ENCODE measurements around the gene MRGPRG.
"Not testable (repeated sequence)": the region's sequence is repeated elsewhere in the genome, so short reads cannot be mapped to it uniquely, and the experiment has no call there.

GRCh38 chr11:3254773-3255172 is 36.2 kb upstream of the MRGPRG start:
- not testable (repeated sequence) for TF ChIP-seq CTCF, POLR2A (IDR thresholded peaks at IDR 0.05)
